HepG2 (cell line): ENCODE measurements around the gene MT1A. TPM values are rescaled to one million over a fixed set of nuclear protein-coding genes. Genes with fewer than 3 reads are reported as not detected.

Experiments
- CBX5 ChIP-seq: sonication (generic); formaldehyde crosslinking; IDR thresholded peaks from 2 replicates; pipeline ENCODE4 v1.4.0; 2020; ENCODE audit warnings: missing genetic modification reagents, borderline replicate concordance
- CHD2 ChIP-seq: IDR thresholded peaks from 2 replicates; pipeline ENCODE4 v1.6.1; 2011; ENCODE audit warnings: low read depth, low read length, improper control_type of control experiment
- CSRNP1 ChIP-seq: sonication (generic); formaldehyde crosslinking; IDR thresholded peaks from 2 replicates; pipeline ENCODE4 v1.8.1; 2023; ENCODE audit warnings: mild to moderate bottlenecking, missing genetic modification reagents
- EEA1 ChIP-seq: sonication (generic); formaldehyde crosslinking; IDR thresholded peaks from 2 replicates; pipeline ENCODE4 v1.5.1; 2020; ENCODE audit warnings: mild to moderate bottlenecking, missing genetic modification reagents, borderline replicate concordance
- ELK4 ChIP-seq: sonication (generic); formaldehyde crosslinking; IDR thresholded peaks from 2 replicates; pipeline ENCODE4 v1.9.0; 2021; ENCODE audit warnings: missing genetic modification reagents, borderline replicate concordance
- GABPA ChIP-seq, 2 experiments: IDR thresholded peaks; 2 replicates each; pipeline ENCODE4 v1.6.1; 2011 to 2016; ENCODE audit warnings: low read depth in 2 of 2, low read length in 1 of 2, missing biosample characterization in 1 of 2, missing genetic modification characterization in 1 of 2
- PAXIP1 ChIP-seq: sonication (generic); formaldehyde crosslinking; conservative IDR thresholded peaks from 2 replicates; pipeline ENCODE4 v1.4.0; 2020; ENCODE audit warnings: mild to moderate bottlenecking, missing genetic modification reagents, moderate library complexity
- RARA ChIP-seq: IDR thresholded peaks from 2 replicates; pipeline ENCODE4 v1.6.1; 2016; ENCODE audit warnings: missing genetic modification reagents, missing compliant biosample characterization
- RELA ChIP-seq: sonication (generic); formaldehyde crosslinking; IDR thresholded peaks from 2 replicates; pipeline ENCODE4 v1.4.0; 2020; ENCODE audit warnings: missing genetic modification reagents
- SIX1 ChIP-seq: sonication (generic); formaldehyde crosslinking; IDR thresholded peaks from 2 replicates; pipeline ENCODE4 v1.4.0; 2020; ENCODE audit warnings: missing genetic modification reagents, borderline replicate concordance
- SMYD3 ChIP-seq: sonication (generic); formaldehyde crosslinking; IDR thresholded peaks from 2 replicates; pipeline ENCODE4 v1.8.1; 2023; ENCODE audit warnings: mild to moderate bottlenecking, missing genetic modification reagents
- SRSF1 ChIP-seq: fragments of 200-400 bp; formaldehyde crosslinking; optimal IDR thresholded peaks from 2 replicates; pipeline ENCODE3; 2017; ENCODE audit warnings: mild to moderate bottlenecking, low read depth, low read length, moderate library complexity
- TAF15 ChIP-seq: fragments of 200-400 bp; formaldehyde crosslinking; IDR thresholded peaks from one replicate; pipeline ENCODE4 v1.6.1; 2018; ENCODE audit warnings: mild to moderate bottlenecking, low read depth, low read length; ENCODE audit not compliant: poor library complexity, severe bottlenecking
- ZBTB21 ChIP-seq: sonication (generic); formaldehyde crosslinking; IDR thresholded peaks from 2 replicates; pipeline ENCODE4 v1.4.0; 2020; ENCODE audit warnings: missing genetic modification reagents
- ZBTB33 ChIP-seq: sonication (generic); formaldehyde crosslinking; IDR thresholded peaks from 2 replicates; pipeline ENCODE4 v1.4.0; 2020; ENCODE audit warnings: missing genetic modification reagents
- ZNF34 ChIP-seq: sonication (generic); formaldehyde crosslinking; IDR thresholded peaks from 2 replicates; pipeline ENCODE4 v1.4.0; 2020; ENCODE audit warnings: mild to moderate bottlenecking, missing genetic modification reagents, borderline replicate concordance
- ZNF451 ChIP-seq: sonication (generic); formaldehyde crosslinking; IDR thresholded peaks from 2 replicates; pipeline ENCODE4 v1.5.0; 2020; ENCODE audit warnings: mild to moderate bottlenecking, missing genetic modification reagents
- ZNF605 ChIP-seq: sonication (generic); formaldehyde crosslinking; IDR thresholded peaks from 2 replicates; pipeline ENCODE4 v1.8.0; 2022; ENCODE audit warnings: mild to moderate bottlenecking, missing genetic modification reagents
- ZNF615 ChIP-seq: sonication (generic); formaldehyde crosslinking; IDR thresholded peaks from 2 replicates; pipeline ENCODE4 v1.5.0; 2020; ENCODE audit warnings: mild to moderate bottlenecking, missing genetic modification reagents, borderline replicate concordance
- ZNF841 ChIP-seq: sonication (generic); formaldehyde crosslinking; IDR thresholded peaks from 2 replicates; pipeline ENCODE4 v1.8.1; 2023; ENCODE audit warnings: missing genetic modification reagents, borderline replicate concordance
- ZSCAN21 ChIP-seq: sonication (generic); formaldehyde crosslinking; IDR thresholded peaks from 2 replicates; pipeline ENCODE4 v1.8.0; 2022; ENCODE audit warnings: mild to moderate bottlenecking, missing genetic modification reagents, moderate library complexity, borderline replicate concordance
- polyA plus RNA-seq, 8 experiments: library from polyadenylated mRNA; depleted of rRNA in 3 of 8; stranded (reverse) in 7 of 8; unstranded in 1 of 8; fragments of >200 nt; fragmentation: Illumina TruSeq in 4 of 8; extraction: Trizol in 4 of 8; gene quantifications; 2 replicates each; pipeline versions ENCODE4 v1.2.1 to v1.2.3, GENCODE V29; 2011 to 2016; ENCODE audit warnings: low read depth in 4 of 8, missing spikeins in 1 of 8, mixed read lengths in 1 of 8; ENCODE audit not compliant: insufficient read depth in 1 of 8
- total RNA-seq, 5 experiments: library from RNA; depleted of rRNA; stranded (reverse); fragments of >200 nt; fragmentation: Illumina TruSeq; extraction: Trizol; gene quantifications; 2 replicates each; pipeline ENCODE4 v1.2.3, GENCODE V29; 2016; ENCODE audit warnings: low read depth in 1 of 5

The MT1A gene
- total and polyA plus RNA-seq, 2 of the 13 experiments (the other 11 are each of a cell fraction or from before 2014, with no cell fraction given): 8.3 to 10.4 TPM

- TF ChIP-seq ELK4 (CRISPR knock-in tag) (no peak), TAF15 (no peak), ZNF841 (CRISPR knock-in tag) (no peak), ZSCAN21 (CRISPR knock-in tag) (0 out of 2 replicates have a peak, but pooled peaks have one; percentile 23), SMYD3 (CRISPR knock-in tag) (no peak), ZBTB33 (CRISPR knock-in tag) (no peak), PAXIP1 (CRISPR knock-in tag) (0 out of 2 replicates have a peak, but pooled peaks have one; percentile 38), ZNF451 (CRISPR knock-in tag) (peak; percentile 64), CHD2 (no peak), ZNF34 (CRISPR knock-in tag) (no peak), RELA (CRISPR knock-in tag) (no peak), GABPA (IDR thresholded peaks at IDR 0.05; ENCODE audit: low read depth, low read length) (no peak), GABPA (CRISPR knock-in tag; IDR thresholded peaks at IDR 0.05; ENCODE audit: low read depth) (no peak), CSRNP1 (CRISPR knock-in tag) (no peak), CBX5 (CRISPR knock-in tag) (no peak), ZBTB21 (no peak), EEA1 (no peak), ZNF605 (CRISPR knock-in tag) (peak; percentile 81; the same call in 1 of the 2 replicates), SIX1 (CRISPR knock-in tag) (no peak), RARA (CRISPR knock-in tag) (no peak), SRSF1 (no peak), ZNF615 (CRISPR knock-in tag) (no peak)
These were observed 4.8 kb downstream of the MT1A start (continued) for GRCh38 chr16:56643080-56643778.
